PC-3 (cell line): ENCODE data around the gene BRD9.

ENCODE experiments used
- CTCF ChIP-seq: fragments of 300-600 bp; sonication (generic); conservative IDR thresholded peaks from 2 replicates; pipeline ENCODE4 v1.5.1; 2017; ENCODE audit warnings: antibody characterized with exemption, low read depth, mild to moderate bottlenecking, low read length
- EZH2 ChIP-seq: fragments of 300-600 bp; sonication (generic); IDR thresholded peaks from one replicate; pipeline ENCODE4 v1.6.1; 2017; ENCODE audit warnings: antibody characterized with exemption, mild to moderate bottlenecking, low read length; ENCODE audit not compliant: unreplicated experiment
- EZH2phosphoT487 ChIP-seq: fragments of 300-600 bp; sonication (generic); IDR thresholded peaks from 2 replicates; pipeline ENCODE4 v1.6.1; 2018; ENCODE audit warnings: mild to moderate bottlenecking, antibody characterized with exemption, low read length, borderline replicate concordance

- TF ChIP-seq CTCF (peak; percentile 78), EZH2phosphoT487 (peak; percentile 100), EZH2 (no peak)
These were observed 19.9 kb upstream of the BRD9 start for GRCh38 chr5:912280-913091.
